ENCODE results near the gene KCNAB2. TPM values are rescaled to one million over a fixed set of nuclear protein-coding genes. Genes with fewer than 3 reads are reported as not detected.

The KCNAB2 gene
- total RNA-seq, 1 experiment from 2014 or later, result 10.3 TPM

- DNase-seq (ENCODE audit: low spot score) (no peak), ATAC-seq (no peak)
- TF ChIP-seq SMAD4 (CRISPR knock-in tag; IDR thresholded peaks at IDR 0.05), result no peak
- no peak for TF ChIP-seq JAZF1 (CRISPR knock-in tag; IDR thresholded peaks at IDR 0.05)
- TF ChIP-seq KAT7 (CRISPR knock-in tag; IDR thresholded peaks at IDR 0.05; ENCODE audit: borderline replicate concordance), result no peak
- no peak for TF ChIP-seq TEAD4 (CRISPR knock-in tag; IDR thresholded peaks at IDR 0.05)
- no peak for TF ChIP-seq ZNF416 (CRISPR knock-in tag; IDR thresholded peaks at IDR 0.05)
- TF ChIP-seq ZNF219 (CRISPR knock-in tag; IDR thresholded peaks at IDR 0.05; ENCODE audit: borderline replicate concordance), result no peak
- TF ChIP-seq ZNF671 (CRISPR knock-in tag; IDR thresholded peaks at IDR 0.05), result no peak
- TF ChIP-seq ZBTB43 (CRISPR knock-in tag; IDR thresholded peaks at IDR 0.05), result no peak
- TF ChIP-seq ZSCAN18 (CRISPR knock-in tag; IDR thresholded peaks at IDR 0.05), result no peak
- TF ChIP-seq MAX (CRISPR knock-in tag; IDR thresholded peaks at IDR 0.05), result no peak
- Mint-ChIP-seq H3K9me3 (no peaks in the 10 kb centered on the region), H3K27ac (no peak overlapping the region), H3K27me3 (ENCODE audit: low read depth) (no peaks in the 10 kb centered on the region), H3K36me3 (no peaks in the 10 kb centered on the region), H3K4me3 (no peak overlapping the region), H3K4me1 (no peaks in the 10 kb centered on the region)
- CTCF ChIA-PET, result interaction anchor here (1.2 to 2.3 kb wide), 2 partner anchors 16 to 40 kb away, joined by 3 to 7 read pairs; no protein-coding TSS in a partner anchor
- POLR2A ChIA-PET, result no interaction called here
Observed at GRCh38 chr1:6093071-6093470, 47.4 kb downstream of the KCNAB2 start.

GRCh38 chr1:6093611-6094010 lies 47.9 kb downstream of the KCNAB2 start:
- H3K4me1 Mint-ChIP-seq, result no peaks in the 10 kb centered on the region
- DNase-seq (ENCODE audit: low spot score) (no peak), ATAC-seq (no peak)
- H3K27me3 Mint-ChIP-seq (ENCODE audit: low read depth), result no peaks in the 10 kb centered on the region
- no peak overlapping the region for H3K4me3 Mint-ChIP-seq
- H3K36me3 Mint-ChIP-seq, result no peaks in the 10 kb centered on the region
- POLR2A ChIA-PET, result no interaction called here
- CTCF ChIA-PET, result interaction anchor here (1.6 to 2.3 kb wide), 2 partner anchors 12 to 41 kb away, joined by 3 to 7 read pairs; no protein-coding TSS in a partner anchor
- no peak overlapping the region; the same call in 1 of the 2 replicates for H3K27ac Mint-ChIP-seq
- TF ChIP-seq TEAD4 (CRISPR knock-in tag; IDR thresholded peaks at IDR 0.05) (no peak), SMAD4 (CRISPR knock-in tag; IDR thresholded peaks at IDR 0.05) (no peak), CBFB (CRISPR knock-in tag; IDR thresholded peaks at IDR 0.05; ENCODE audit: low read depth) (no peak), KAT7 (CRISPR knock-in tag; IDR thresholded peaks at IDR 0.05; ENCODE audit: borderline replicate concordance) (no peak), ZBTB43 (CRISPR knock-in tag; IDR thresholded peaks at IDR 0.05) (no peak), ZNF138 (CRISPR knock-in tag; conservative IDR thresholded peaks at IDR 0.05) (no peak), ZNF281 (CRISPR knock-in tag; IDR thresholded peaks at IDR 0.05) (no peak), USF1 (CRISPR knock-in tag; IDR thresholded peaks at IDR 0.05) (no peak), FOXJ3 (CRISPR knock-in tag; IDR thresholded peaks at IDR 0.05; ENCODE audit: borderline replicate concordance) (no peak), ARID4B (CRISPR knock-in tag; IDR thresholded peaks at IDR 0.05; ENCODE audit: borderline replicate concordance) (no peak), ELF4 (CRISPR knock-in tag; IDR thresholded peaks at IDR 0.05; ENCODE audit: low read depth) (no peak), RELA (CRISPR knock-in tag; IDR thresholded peaks at IDR 0.05; ENCODE audit: borderline replicate concordance) (no peak)
- no peaks in the 10 kb centered on the region for H3K9me3 Mint-ChIP-seq

Data from WTC11 (cell line).